Transverse colon (tissue), 4 donors: Measurements from ENCODE around the gene CAMSAP1. TPM values are rescaled to one million over a fixed set of nuclear protein-coding genes. Genes with fewer than 3 reads are reported as not detected.

Source experiments
- DNase-seq: peaks from one replicate; pipeline ENCODE4 v3.0.0-alpha.2; 2019
- H3K27ac ChIP-seq, 4 donors: fragments of 200-600 bp; sonication (generic); 2 replicates each; pipeline ENCODE4 v1.5.1; 2016 to 2018; ENCODE audit warnings: inconsistent platforms in 4 of 4
- H3K27me3 ChIP-seq: fragments of 200-600 bp; sonication (generic); 2 replicates; pipeline ENCODE4 v1.5.1; 2017; ENCODE audit warnings: inconsistent platforms
- H3K36me3 ChIP-seq, 4 donors: fragments of 200-600 bp; sonication (generic); 2 replicates each; pipeline ENCODE4 v1.5.1; 2017 to 2019; ENCODE audit warnings: inconsistent platforms in 4 of 4
- H3K4me1 ChIP-seq, 4 donors: fragments of 200-600 bp; sonication (generic); 2 replicates each; pipeline ENCODE4 v1.5.1; 2017 to 2020; ENCODE audit warnings: inconsistent platforms in 4 of 4
- H3K4me3 ChIP-seq, 4 donors: fragments of 200-600 bp; sonication (generic); 1 replicate in 1 of 4; 2 replicates in 3 of 4; pipeline versions ENCODE4 v1.5.1 to v1.6.1; 2017 to 2019; ENCODE audit warnings: inconsistent platforms in 4 of 4
- H3K9me3 ChIP-seq, 2 donors: fragments of 200-600 bp; sonication (generic); 2 replicates each; pipeline ENCODE4 v1.5.1; 2017 to 2019; ENCODE audit warnings: inconsistent platforms in 2 of 2
- EP300 ChIP-seq: sonication (generic); formaldehyde crosslinking; IDR thresholded peaks from one replicate; pipeline ENCODE4 v1.6.1; 2017; ENCODE audit warnings: antibody characterized with exemption, low read depth
- POLR2A ChIP-seq: fragments of 450-650 bp; IDR thresholded peaks from one replicate; pipeline ENCODE4 v1.6.1; 2016; ENCODE audit warnings: antibody characterized with exemption, mild to moderate bottlenecking, moderate library complexity
- POLR2AphosphoS5 ChIP-seq, 3 donors: sonication (generic); formaldehyde crosslinking; IDR thresholded peaks; one replicate each; pipeline ENCODE4 v1.6.1; 2016; ENCODE audit warnings: antibody characterized with exemption in 3 of 3
- WGBS, 2 donors: methylation state at CpG; one replicate each; pipeline ENCODE4 v1.1.5; 2018; ENCODE audit warnings: low coverage in 1 of 2; 5-methylcytosine and 5-hydroxymethylcytosine counted together
- in situ Hi-C, 4 donors: fragments of 200-750 bp; cut with MboI; loops; one replicate each; pipeline versions ENCODE4 v1.15.0 to v1.15.1; 2017; ENCODE audit warnings: low sequenced_read_pairs in 3 of 4, low pct_ligation_motif_present in 1 of 4, low pct_unique_long_range_greater_than_20kb in 1 of 4
- intact Hi-C: fragments of 100-400 bp; cut with DNase I; formaldehyde crosslinking; loops from one replicate; pipeline ENCODE4 v1.15.1; 2023; ENCODE audit warnings: low total_unique reads
- total RNA-seq, 4 donors: library from RNA; depleted of rRNA; stranded (reverse); fragments of >200 nt; gene quantifications; one replicate each; pipeline ENCODE4 v1.1.0, GENCODE V29; 2016
- TF ChIP-seq, protein P1 (sequence below), 5 experiments: fragments of 200-600 bp in 3 of 5; fragments of 450-650 bp in 2 of 5; sonication (generic) in 3 of 5; IDR thresholded peaks; 1 replicate in 2 of 5; 2 replicates in 3 of 5; pipeline ENCODE4 v1.5.1; 2016 to 2017; ENCODE audit warnings: antibody characterized with exemption in 5 of 5, inconsistent platforms in 3 of 5, mild to moderate bottlenecking in 2 of 5, moderate library complexity in 1 of 5

CAMSAP1 gene
- total RNA-seq, 4 donors from 2014 or later: 17.3 to 88.0 (median 23.8) TPM

GRCh38 chr9:135823036-135823435 is 84.3 kb downstream of the CAMSAP1 start:
- H3K27me3 ChIP-seq: no peaks in the 10 kb centered on the region
- H3K4me3 ChIP-seq: no peak overlapping the region
- DNase-seq: no peak
- in situ Hi-C loops (no loop called here), intact Hi-C loops (no loop called here)
- H3K9me3 ChIP-seq: no peaks in the 10 kb centered on the region
- WGBS, 2 donors: 96% methylated on average over 9 of the region's 12 CpGs; no CpG with 5 or more reads in 1 of the 2 donors
- H3K4me1 ChIP-seq: no peaks in the 10 kb centered on the region
- H3K27ac ChIP-seq: no peak overlapping the region
- H3K36me3 ChIP-seq: peaks cover 0 to 37% (median 17%) of the 10 kb centered on the region in 4 donors
- TF ChIP-seq POLR2A: no peak
- TF ChIP-seq, protein P1, sequence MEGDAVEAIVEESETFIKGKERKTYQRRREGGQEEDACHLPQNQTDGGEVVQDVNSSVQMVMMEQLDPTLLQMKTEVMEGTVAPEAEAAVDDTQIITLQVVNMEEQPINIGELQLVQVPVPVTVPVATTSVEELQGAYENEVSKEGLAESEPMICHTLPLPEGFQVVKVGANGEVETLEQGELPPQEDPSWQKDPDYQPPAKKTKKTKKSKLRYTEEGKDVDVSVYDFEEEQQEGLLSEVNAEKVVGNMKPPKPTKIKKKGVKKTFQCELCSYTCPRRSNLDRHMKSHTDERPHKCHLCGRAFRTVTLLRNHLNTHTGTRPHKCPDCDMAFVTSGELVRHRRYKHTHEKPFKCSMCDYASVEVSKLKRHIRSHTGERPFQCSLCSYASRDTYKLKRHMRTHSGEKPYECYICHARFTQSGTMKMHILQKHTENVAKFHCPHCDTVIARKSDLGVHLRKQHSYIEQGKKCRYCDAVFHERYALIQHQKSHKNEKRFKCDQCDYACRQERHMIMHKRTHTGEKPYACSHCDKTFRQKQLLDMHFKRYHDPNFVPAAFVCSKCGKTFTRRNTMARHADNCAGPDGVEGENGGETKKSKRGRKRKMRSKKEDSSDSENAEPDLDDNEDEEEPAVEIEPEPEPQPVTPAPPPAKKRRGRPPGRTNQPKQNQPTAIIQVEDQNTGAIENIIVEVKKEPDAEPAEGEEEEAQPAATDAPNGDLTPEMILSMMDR (IDR thresholded peaks at IDR 0.05): no peak
- TF ChIP-seq POLR2AphosphoS5 (IDR thresholded peaks at IDR 0.05): no peak
- no peak for TF ChIP-seq EP300

- TF ChIP-seq, protein P1 (IDR thresholded peaks at IDR 0.05): no peak
- TF ChIP-seq POLR2A: no peak
- no peak for TF ChIP-seq EP300
- no peak for TF ChIP-seq POLR2AphosphoS5 (IDR thresholded peaks at IDR 0.05)
- Histone ChIP-seq H3K27ac (no peak overlapping the region), H3K4me1 (no peaks in the 10 kb centered on the region), H3K9me3 (no peaks in the 10 kb centered on the region), H3K27me3 (no peaks in the 10 kb centered on the region), H3K36me3 (peaks cover 0 to 37% (median 20%) of the 10 kb centered on the region in 4 donors), H3K4me3 (no peak overlapping the region)
- intact Hi-C loops (no loop called here), in situ Hi-C loops (no loop called here)
- WGBS, 2 donors: 97 to 99% methylated on average over 14 of the region's 18 CpGs
- no peak for DNase-seq
Measured at GRCh38 chr9:135822374-135822755, 85.0 kb downstream of the CAMSAP1 start.

- Histone ChIP-seq H3K36me3 (peaks cover 0 to 40% (median 21%) of the 10 kb centered on the region in 4 donors), H3K27me3 (no peaks in the 10 kb centered on the region), H3K4me3 (no peak overlapping the region), H3K4me1 (no peaks in the 10 kb centered on the region), H3K27ac (no peak overlapping the region), H3K9me3 (no peaks in the 10 kb centered on the region)
- WGBS, 2 donors: 91 to 95% methylated on average over 7 to 27 of the region's 27 CpGs
- intact Hi-C loops: no loop called here
- DNase-seq: no peak
- in situ Hi-C loops: no loop called here
- TF ChIP-seq EP300: no peak
- no peak for TF ChIP-seq POLR2A
- TF ChIP-seq POLR2AphosphoS5 (IDR thresholded peaks at IDR 0.05): no peak
- TF ChIP-seq, protein P1 (IDR thresholded peaks at IDR 0.05): no peak
Measured at GRCh38 chr9:135821733-135822373, 85.5 kb downstream of the CAMSAP1 start.

GRCh38 chr9:135821116-135821515 is 86.2 kb downstream of the CAMSAP1 start:
- Histone ChIP-seq H3K27me3 (no peaks in the 10 kb centered on the region), H3K9me3 (no peaks in the 10 kb centered on the region), H3K36me3 (peaks cover 0 to 48% (median 24%) of the 10 kb centered on the region in 4 donors), H3K4me3 (no peak overlapping the region), H3K27ac (no peak overlapping the region), H3K4me1 (no peaks in the 10 kb centered on the region)
- intact Hi-C loops: no loop called here
- DNase-seq: no peak
- in situ Hi-C loops: no loop called here
- 91 to 100% methylated on average over 1 to 20 of the region's 20 CpGs for WGBS, 2 donors
- TF ChIP-seq POLR2A: no peak
- TF ChIP-seq POLR2AphosphoS5 (IDR thresholded peaks at IDR 0.05): no peak
- TF ChIP-seq, protein P1 (IDR thresholded peaks at IDR 0.05): no peak
- TF ChIP-seq EP300: no peak
